ENCODE data around the gene SKAP2. TPM values are rescaled to one million over a fixed set of nuclear protein-coding genes. Genes with fewer than 3 reads are reported as not detected.

Gene SKAP2
- total RNA-seq, 1 donor from 2014 or later: 11.7 TPM

GRCh38 chr7:26626687-26627086 lies 237.7 kb downstream of the SKAP2 start:
- Mint-ChIP-seq H3K36me3 (ENCODE audit: unreplicated experiment) (no peaks in the 10 kb centered on the region), H3K27me3 (ENCODE audit: unreplicated experiment) (no peaks in the 10 kb centered on the region), H3K4me1 (ENCODE audit: unreplicated experiment) (no peaks in the 10 kb centered on the region), H3K27ac (ENCODE audit: unreplicated experiment) (no peak overlapping the region), H3K9me3 (ENCODE audit: unreplicated experiment) (no peaks in the 10 kb centered on the region), H3K4me3 (ENCODE audit: unreplicated experiment) (no peak overlapping the region)
- no peak for DNase-seq (ENCODE audit: extremely low spot score, unreplicated experiment)
- no peak for TF ChIP-seq CTCF (IDR thresholded peaks at IDR 0.05)

- Mint-ChIP-seq H3K27ac (ENCODE audit: unreplicated experiment) (no peak overlapping the region), H3K36me3 (ENCODE audit: unreplicated experiment) (no peaks in the 10 kb centered on the region), H3K27me3 (ENCODE audit: unreplicated experiment) (no peaks in the 10 kb centered on the region), H3K4me3 (ENCODE audit: unreplicated experiment) (no peak overlapping the region), H3K9me3 (ENCODE audit: unreplicated experiment) (no peaks in the 10 kb centered on the region), H3K4me1 (ENCODE audit: unreplicated experiment) (no peaks in the 10 kb centered on the region)
- TF ChIP-seq CTCF (IDR thresholded peaks at IDR 0.05): no peak
- peak; percentile 17 for DNase-seq (ENCODE audit: extremely low spot score, unreplicated experiment)
Observed at GRCh38 chr7:26626156-26626555, 238.2 kb downstream of the SKAP2 start.

GRCh38 chr7:26625286-26625685 lies 239.1 kb downstream of the SKAP2 start:
- Mint-ChIP-seq H3K4me1 (ENCODE audit: unreplicated experiment) (no peaks in the 10 kb centered on the region), H3K27ac (ENCODE audit: unreplicated experiment) (no peak overlapping the region), H3K9me3 (ENCODE audit: unreplicated experiment) (no peaks in the 10 kb centered on the region), H3K4me3 (ENCODE audit: unreplicated experiment) (no peak overlapping the region), H3K36me3 (ENCODE audit: unreplicated experiment) (no peaks in the 10 kb centered on the region), H3K27me3 (ENCODE audit: unreplicated experiment) (no peaks in the 10 kb centered on the region)
- no peak for TF ChIP-seq CTCF (IDR thresholded peaks at IDR 0.05)
- peak; percentile 46 for DNase-seq (ENCODE audit: extremely low spot score, unreplicated experiment)

- H3K27me3 Mint-ChIP-seq (ENCODE audit: unreplicated experiment): no peaks in the 10 kb centered on the region
- no peaks in the 10 kb centered on the region for H3K9me3 Mint-ChIP-seq (ENCODE audit: unreplicated experiment)
- DNase-seq (ENCODE audit: extremely low spot score, unreplicated experiment): peak; percentile 81
- no peak for TF ChIP-seq CTCF (IDR thresholded peaks at IDR 0.05)
- no peaks in the 10 kb centered on the region for H3K4me1 Mint-ChIP-seq (ENCODE audit: unreplicated experiment)
- H3K27ac Mint-ChIP-seq (ENCODE audit: unreplicated experiment): no peak overlapping the region
- no peaks in the 10 kb centered on the region for H3K36me3 Mint-ChIP-seq (ENCODE audit: unreplicated experiment)
- H3K4me3 Mint-ChIP-seq (ENCODE audit: unreplicated experiment): no peak overlapping the region
Observed at GRCh38 chr7:26624839-26625238, 239.6 kb downstream of the SKAP2 start.

GRCh38 chr7:26624431-26624830 lies 240.0 kb downstream of the SKAP2 start:
- Mint-ChIP-seq H3K27me3 (ENCODE audit: unreplicated experiment) (no peaks in the 10 kb centered on the region), H3K27ac (ENCODE audit: unreplicated experiment) (no peak overlapping the region), H3K4me1 (ENCODE audit: unreplicated experiment) (no peaks in the 10 kb centered on the region), H3K9me3 (ENCODE audit: unreplicated experiment) (no peaks in the 10 kb centered on the region), H3K36me3 (ENCODE audit: unreplicated experiment) (no peaks in the 10 kb centered on the region), H3K4me3 (ENCODE audit: unreplicated experiment) (no peak overlapping the region)
- peak; percentile 46 for DNase-seq (ENCODE audit: extremely low spot score, unreplicated experiment)
- no peak for TF ChIP-seq CTCF (IDR thresholded peaks at IDR 0.05)

All from osteocyte (in vitro differentiated cells).